ENCODE measurements around the gene SH2D7. TPM values are rescaled to one million over a fixed set of nuclear protein-coding genes. Genes with fewer than 3 reads are reported as not detected.

SH2D7 gene
- total RNA-seq, 1 experiment from 2014 or later: not detected

DNA sequence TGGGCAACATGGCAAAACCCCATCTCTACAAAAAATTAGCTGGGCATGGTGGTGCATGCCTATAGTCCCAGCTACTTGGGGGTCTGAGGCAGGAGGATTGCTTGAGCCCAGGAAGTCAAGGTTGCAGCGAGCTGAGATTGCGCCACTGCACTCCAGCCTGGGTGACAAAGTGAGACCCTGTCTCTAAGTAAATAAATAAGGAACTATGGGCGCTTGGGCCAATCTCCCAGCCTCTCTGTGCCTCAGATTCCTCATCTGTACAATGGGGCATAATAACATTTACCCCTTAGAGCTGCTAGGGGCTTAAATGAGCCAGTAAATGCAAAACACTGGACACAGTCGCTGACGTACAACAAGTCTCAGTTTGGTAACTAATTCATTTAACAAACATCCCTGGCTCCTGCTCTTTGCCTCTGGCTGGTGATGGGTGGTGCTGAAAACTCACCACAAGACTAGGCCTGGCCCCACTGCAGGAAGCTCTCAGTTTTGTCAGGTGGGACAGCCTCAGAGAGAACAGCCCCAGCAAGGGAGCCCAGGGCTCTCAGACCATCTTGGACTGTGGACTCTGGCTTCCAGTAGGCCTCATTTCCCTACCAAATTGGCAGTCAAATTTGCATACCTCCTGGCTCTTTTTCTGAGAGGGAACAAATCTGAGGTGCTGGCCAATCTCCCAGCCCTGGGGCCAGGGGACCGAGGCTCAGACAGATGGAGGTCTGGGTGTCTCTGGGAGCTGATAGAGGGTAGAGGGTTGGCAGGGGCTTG, 8.5 kb upstream of the SH2D7 start:
- DNase-seq (ENCODE audit: unreplicated experiment): no peak
- TF ChIP-seq, protein P1, sequence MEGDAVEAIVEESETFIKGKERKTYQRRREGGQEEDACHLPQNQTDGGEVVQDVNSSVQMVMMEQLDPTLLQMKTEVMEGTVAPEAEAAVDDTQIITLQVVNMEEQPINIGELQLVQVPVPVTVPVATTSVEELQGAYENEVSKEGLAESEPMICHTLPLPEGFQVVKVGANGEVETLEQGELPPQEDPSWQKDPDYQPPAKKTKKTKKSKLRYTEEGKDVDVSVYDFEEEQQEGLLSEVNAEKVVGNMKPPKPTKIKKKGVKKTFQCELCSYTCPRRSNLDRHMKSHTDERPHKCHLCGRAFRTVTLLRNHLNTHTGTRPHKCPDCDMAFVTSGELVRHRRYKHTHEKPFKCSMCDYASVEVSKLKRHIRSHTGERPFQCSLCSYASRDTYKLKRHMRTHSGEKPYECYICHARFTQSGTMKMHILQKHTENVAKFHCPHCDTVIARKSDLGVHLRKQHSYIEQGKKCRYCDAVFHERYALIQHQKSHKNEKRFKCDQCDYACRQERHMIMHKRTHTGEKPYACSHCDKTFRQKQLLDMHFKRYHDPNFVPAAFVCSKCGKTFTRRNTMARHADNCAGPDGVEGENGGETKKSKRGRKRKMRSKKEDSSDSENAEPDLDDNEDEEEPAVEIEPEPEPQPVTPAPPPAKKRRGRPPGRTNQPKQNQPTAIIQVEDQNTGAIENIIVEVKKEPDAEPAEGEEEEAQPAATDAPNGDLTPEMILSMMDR (IDR thresholded peaks at IDR 0.05; ENCODE audit: unreplicated experiment): no peak
- no peak overlapping the region for H3K27ac Mint-ChIP-seq (ENCODE audit: low read depth, unreplicated experiment)
- intact Hi-C loops (cut with micrococcal nuclease): no loop called here
- POLR2A ChIA-PET: interaction anchor here (1.1 kb wide), 1 partner anchor 16 kb away, joined by 3 read pairs; no protein-coding TSS in a partner anchor
- BruUV-seq (replicated peaks): no TSS peak
- H3K4me1 Mint-ChIP-seq (ENCODE audit: insufficient read depth, unreplicated experiment): no peaks in the 10 kb centered on the region
- H3K36me3 Mint-ChIP-seq (ENCODE audit: insufficient read depth, unreplicated experiment): no peaks in the 10 kb centered on the region
- no peaks in the 10 kb centered on the region for H3K27me3 Mint-ChIP-seq (ENCODE audit: insufficient read depth, unreplicated experiment)
- CTCF ChIA-PET: interaction anchor here (0.6 to 1.6 kb wide), 3 partner anchors 8 to 125 kb away, joined by 3 to 8 read pairs (median 3); no protein-coding TSS in a partner anchor
- no peaks in the 10 kb centered on the region for H3K9me3 Mint-ChIP-seq (ENCODE audit: unreplicated experiment)
- H3K4me3 Mint-ChIP-seq (ENCODE audit: unreplicated experiment): no peak overlapping the region

DNA sequence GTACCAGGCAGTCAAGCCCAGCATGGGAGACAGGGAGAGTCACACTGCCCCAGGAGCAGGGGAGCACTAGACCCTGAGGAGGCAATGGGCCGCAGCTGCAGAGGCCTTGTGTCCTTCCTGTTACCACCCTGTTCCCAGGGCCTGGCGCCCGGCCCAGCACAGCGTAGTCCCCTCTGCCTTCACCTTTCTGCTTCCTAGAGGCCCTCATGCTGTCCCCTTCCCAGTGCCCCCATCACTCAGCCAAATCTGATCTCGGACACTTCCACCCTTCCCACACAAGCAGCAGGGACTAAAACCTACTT, 8.0 kb upstream of the SH2D7 start:
- H3K9me3 Mint-ChIP-seq (ENCODE audit: unreplicated experiment): no peaks in the 10 kb centered on the region
- no peaks in the 10 kb centered on the region for H3K27me3 Mint-ChIP-seq (ENCODE audit: insufficient read depth, unreplicated experiment)
- POLR2A ChIA-PET: no interaction called here
- TF ChIP-seq, protein P1 (IDR thresholded peaks at IDR 0.05; ENCODE audit: unreplicated experiment): no peak
- intact Hi-C loops (cut with micrococcal nuclease): no loop called here
- CTCF ChIA-PET: interaction anchor here (0.6 to 1.2 kb wide), 2 partner anchors 8 to 125 kb away, joined by 3 to 8 read pairs; no protein-coding TSS in a partner anchor
- H3K4me1 Mint-ChIP-seq (ENCODE audit: insufficient read depth, unreplicated experiment): no peaks in the 10 kb centered on the region
- H3K36me3 Mint-ChIP-seq (ENCODE audit: insufficient read depth, unreplicated experiment): no peaks in the 10 kb centered on the region
- no peak for DNase-seq (ENCODE audit: unreplicated experiment)
- no peak overlapping the region for H3K27ac Mint-ChIP-seq (ENCODE audit: low read depth, unreplicated experiment)
- no TSS peak for BruUV-seq (replicated peaks)
- H3K4me3 Mint-ChIP-seq (ENCODE audit: unreplicated experiment): no peak overlapping the region

DNA sequence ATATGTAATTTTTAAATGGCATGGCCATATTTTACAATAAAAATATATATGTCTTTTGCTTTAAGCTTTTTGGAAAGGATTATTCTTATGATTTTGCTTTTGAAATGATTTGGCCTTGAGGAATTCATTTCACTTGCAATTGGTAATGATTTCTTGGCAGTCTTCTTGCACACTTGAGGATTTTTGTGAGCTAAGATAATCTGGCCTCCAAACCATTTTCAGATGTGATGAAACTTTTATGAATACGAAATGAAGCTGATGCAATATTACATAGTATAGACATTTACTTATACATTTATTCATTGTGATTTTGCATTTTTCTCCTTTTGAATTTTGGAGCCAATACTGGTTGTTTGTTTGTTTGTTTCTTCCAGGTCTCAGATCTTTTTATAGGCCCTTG, 6.4 kb upstream of the SH2D7 start:
- no peak overlapping the region for H3K27ac Mint-ChIP-seq (ENCODE audit: low read depth, unreplicated experiment)

More for the DNA sequence above, 6.4 kb upstream of the SH2D7 start:
- H3K4me3 Mint-ChIP-seq (ENCODE audit: unreplicated experiment): no peak overlapping the region
- no peaks in the 10 kb centered on the region for H3K9me3 Mint-ChIP-seq (ENCODE audit: unreplicated experiment)
- intact Hi-C loops (cut with micrococcal nuclease): no loop called here
- POLR2A ChIA-PET: interaction anchor here (0.7 to 1.5 kb wide), 4 partner anchors 11 to 92 kb away, joined by 3 to 4 read pairs (median 3); no protein-coding TSS in a partner anchor
- H3K4me1 Mint-ChIP-seq (ENCODE audit: insufficient read depth, unreplicated experiment): no peaks in the 10 kb centered on the region
- no TSS peak for BruUV-seq (replicated peaks)
- no peaks in the 10 kb centered on the region for H3K27me3 Mint-ChIP-seq (ENCODE audit: insufficient read depth, unreplicated experiment)
- no peaks in the 10 kb centered on the region for H3K36me3 Mint-ChIP-seq (ENCODE audit: insufficient read depth, unreplicated experiment)
- TF ChIP-seq, protein P1 (IDR thresholded peaks at IDR 0.05; ENCODE audit: unreplicated experiment): no peak
- CTCF ChIA-PET: interaction anchor here (1.0 kb wide), 1 partner anchor 119 kb away, joined by 3 read pairs; no protein-coding TSS in a partner anchor
- peak; percentile 29 for DNase-seq (ENCODE audit: unreplicated experiment)

Data from MCF 10A (cell line).